GM21737 (cell line): ENCODE measurements around the gene G6PC2.

Source experiments
- ATAC-seq: cut with Tn5 transposase; IDR thresholded peaks from one replicate; pipeline ENCODE4 v1.9.1; 2021; ENCODE audit warnings: mild to moderate bottlenecking, moderate library complexity; ENCODE audit not compliant: unreplicated experiment

G6PC2 gene

DNA sequence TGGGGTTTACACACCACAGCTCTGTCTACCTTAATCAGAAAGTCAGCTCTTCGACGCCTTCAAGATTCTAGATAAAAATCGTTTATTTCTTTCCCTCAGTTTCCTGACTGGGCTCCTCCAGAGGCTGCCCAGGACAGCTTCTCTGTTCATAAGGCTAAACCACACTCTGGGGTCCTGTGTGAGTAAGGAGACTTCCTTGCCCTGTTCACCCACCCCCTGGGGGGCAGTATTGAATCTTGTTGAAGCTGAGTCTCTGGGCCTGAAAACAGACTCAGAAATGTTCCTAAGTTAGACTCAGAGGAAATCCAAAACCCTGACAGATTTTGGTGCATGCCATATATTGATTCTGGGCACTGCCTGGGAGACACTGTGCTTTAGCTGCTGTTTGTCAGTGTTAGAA is 43.0 kb downstream of the G6PC2 start:
- ATAC-seq, result no peak

DNA sequence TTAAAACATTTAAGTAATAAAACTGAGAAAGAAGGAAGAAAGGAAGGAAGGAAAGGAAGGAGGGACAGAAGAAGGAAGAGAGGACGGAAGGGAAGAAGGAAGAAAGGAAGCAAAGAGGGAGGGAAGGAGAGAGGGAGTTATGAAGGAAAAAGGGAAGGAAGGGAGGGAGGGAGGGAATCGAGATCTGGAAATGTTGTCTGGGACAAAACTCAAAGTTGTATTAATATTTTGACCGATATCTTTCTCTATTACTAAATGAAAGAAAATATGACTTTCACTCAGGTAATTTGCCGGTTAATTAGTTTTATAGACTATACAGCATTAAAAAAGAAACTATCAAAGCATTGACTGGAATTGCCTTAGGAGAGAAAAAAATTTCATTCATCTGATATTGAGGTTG is 44.4 kb downstream of the G6PC2 start:
- no peak for ATAC-seq

DNA sequence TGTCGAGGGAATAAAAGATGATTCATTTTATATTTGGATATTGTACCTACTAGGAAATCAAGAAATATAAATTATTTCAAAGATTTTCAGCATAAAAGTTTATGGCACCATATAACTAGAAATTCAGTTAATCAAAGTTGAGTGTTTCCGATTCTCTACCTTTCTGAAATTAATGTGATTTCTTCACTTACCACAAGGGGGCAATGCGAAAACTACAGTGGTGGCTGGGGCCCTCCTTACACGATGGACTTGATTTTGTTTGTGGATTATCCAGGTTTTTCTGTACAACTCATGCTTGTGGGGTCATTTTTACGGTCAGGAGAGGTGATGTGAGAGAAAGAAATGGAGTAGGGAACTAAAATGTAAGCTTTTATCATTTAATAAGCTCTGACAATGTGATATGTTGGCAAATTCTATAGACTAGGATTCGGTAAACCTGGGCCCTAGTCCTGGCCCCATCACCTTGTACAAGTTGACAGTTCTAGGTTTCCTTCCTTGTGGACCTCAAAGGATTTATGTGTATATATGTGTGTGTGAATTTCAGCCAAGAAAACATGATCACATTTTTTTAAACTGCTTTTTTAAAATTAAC is 47.6 kb downstream of the G6PC2 start:
- no peak for ATAC-seq

DNA sequence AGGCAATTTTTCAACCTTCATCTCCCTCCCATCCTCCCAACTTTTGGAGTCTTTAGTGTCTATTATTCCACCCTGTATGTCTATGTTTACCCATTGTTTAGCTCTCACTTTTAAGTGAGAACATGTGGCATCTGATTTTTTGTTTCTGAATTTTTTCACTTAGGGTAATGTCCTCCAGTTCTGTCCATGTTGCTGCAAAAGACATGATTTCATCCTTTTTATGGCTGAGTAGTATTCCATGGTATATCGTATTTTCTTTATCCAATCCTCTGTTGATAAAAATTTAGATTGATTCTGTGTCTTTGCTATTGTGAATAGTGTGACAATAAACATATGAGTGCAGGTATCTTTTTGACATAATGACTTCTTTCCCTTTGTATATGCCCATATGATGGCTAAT is 48.2 kb downstream of the G6PC2 start:
- no peak for ATAC-seq

DNA sequence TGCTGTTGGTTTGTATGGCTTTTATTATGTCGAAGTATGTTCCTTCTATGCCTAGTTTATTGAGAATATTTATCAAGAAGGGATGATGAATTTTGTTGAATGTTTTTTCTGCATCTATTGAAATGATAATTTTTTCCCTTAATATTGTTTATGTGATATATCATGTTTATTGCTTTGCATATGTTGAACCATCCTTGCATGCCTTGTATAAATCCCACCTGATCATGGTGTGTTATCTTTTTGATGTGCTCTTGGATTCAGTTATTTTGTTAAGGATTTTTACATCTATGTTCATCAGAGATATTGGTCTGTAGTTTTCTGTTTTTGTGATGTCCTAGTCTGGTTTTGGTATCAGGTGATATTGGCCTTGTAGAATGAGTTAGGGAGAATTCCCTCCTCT is 50.8 kb downstream of the G6PC2 start:
- no peak for ATAC-seq

DNA sequence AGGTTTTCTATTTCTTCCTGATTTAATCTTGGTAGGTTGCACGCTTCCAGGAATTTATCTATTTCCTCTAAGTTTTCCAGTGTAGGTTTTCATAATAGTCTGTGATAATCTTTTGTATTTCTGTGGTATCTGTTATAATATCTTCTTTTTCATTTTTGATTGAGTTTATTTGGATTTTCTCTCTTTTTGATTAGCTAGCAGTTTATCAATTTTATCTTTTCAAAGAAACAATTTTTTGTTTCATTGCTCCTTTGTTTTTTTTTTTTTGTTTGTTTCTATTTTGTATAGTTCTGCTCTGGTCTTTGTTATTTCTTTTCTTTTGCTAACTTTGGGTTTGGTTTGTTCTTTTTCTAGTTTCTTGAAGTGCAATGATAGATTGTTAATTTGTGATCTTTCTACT is 51.3 kb downstream of the G6PC2 start:
- ATAC-seq, result no peak

DNA sequence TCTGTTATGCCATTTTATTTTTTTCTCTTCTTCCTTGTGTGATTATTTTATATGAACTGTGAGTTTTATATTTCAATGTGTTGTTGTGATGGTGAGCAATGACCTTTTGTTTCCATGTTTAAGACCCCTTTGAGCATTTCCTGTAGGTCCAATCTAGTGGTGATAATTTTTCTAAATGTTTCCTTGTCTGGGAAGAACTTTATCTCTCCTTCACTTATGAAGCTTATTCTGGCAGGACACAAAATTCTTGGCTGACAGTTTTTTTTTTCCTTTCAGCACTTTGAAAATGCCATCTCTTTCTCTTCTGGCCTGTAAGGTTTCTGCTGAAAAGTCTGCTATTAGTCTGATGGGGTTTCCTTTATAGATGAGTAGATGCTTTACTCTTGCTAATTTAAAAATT is 53.2 kb downstream of the G6PC2 start:
- no peak for ATAC-seq

DNA sequence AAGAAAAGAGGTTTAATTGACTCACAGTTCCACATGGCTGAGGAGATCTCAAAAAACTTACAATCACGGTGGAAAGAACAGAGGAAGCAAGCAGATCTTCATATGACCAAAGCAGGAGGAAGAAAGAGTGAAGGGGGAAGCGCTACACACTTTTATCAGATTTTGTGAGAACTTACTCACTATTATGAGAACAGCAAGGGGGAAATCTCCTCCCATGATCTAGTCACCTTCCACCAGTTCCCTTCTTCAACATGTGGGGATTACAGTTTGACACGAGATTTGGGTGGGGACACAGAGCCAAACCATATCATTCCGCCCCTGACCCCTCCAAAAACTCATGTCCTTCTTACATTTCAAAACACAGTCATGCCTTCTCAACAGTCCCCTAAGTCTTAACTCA is 54.2 kb downstream of the G6PC2 start:
- no peak for ATAC-seq

DNA sequence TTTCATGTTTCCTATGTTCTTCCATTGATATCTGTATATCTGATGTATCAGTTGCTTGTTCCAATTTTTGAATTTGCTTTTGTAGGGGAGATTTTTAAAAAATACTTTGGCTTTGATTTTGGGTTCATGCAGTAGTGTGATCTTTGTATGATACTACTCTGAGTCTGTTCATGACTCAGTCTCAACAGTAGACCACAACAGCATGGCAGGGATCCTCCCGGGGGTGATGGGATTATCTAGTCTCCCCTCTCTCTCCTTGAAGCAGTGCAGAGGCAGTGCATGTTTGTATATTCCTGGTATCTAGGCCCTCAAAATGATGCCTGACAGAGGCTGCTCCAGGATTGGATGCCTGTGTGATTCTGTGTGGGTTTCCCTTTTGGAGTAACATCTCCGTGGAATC is 55.3 kb downstream of the G6PC2 start:
- ATAC-seq, result no peak
